ENCODE measurements around the gene PRMT7. TPM values are rescaled to one million over a fixed set of nuclear protein-coding genes. Genes with fewer than 3 reads are reported as not detected.
A peak's percentile ranks its signal among the peaks of the same experiment; 100 is the strongest.

The PRMT7 gene, protein sequence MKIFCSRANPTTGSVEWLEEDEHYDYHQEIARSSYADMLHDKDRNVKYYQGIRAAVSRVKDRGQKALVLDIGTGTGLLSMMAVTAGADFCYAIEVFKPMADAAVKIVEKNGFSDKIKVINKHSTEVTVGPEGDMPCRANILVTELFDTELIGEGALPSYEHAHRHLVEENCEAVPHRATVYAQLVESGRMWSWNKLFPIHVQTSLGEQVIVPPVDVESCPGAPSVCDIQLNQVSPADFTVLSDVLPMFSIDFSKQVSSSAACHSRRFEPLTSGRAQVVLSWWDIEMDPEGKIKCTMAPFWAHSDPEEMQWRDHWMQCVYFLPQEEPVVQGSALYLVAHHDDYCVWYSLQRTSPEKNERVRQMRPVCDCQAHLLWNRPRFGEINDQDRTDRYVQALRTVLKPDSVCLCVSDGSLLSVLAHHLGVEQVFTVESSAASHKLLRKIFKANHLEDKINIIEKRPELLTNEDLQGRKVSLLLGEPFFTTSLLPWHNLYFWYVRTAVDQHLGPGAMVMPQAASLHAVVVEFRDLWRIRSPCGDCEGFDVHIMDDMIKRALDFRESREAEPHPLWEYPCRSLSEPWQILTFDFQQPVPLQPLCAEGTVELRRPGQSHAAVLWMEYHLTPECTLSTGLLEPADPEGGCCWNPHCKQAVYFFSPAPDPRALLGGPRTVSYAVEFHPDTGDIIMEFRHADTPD
- 49.6 and 68.0 TPM in 2 replicates for total RNA-seq (2014; rRNA removed; shearing (Covaris generic))
- polyA plus RNA-seq (2016; fragmentation: Nextera tagmentation; extraction: Ambion mirVana): 24.1 and 27.2 TPM in 2 replicates

DNA sequence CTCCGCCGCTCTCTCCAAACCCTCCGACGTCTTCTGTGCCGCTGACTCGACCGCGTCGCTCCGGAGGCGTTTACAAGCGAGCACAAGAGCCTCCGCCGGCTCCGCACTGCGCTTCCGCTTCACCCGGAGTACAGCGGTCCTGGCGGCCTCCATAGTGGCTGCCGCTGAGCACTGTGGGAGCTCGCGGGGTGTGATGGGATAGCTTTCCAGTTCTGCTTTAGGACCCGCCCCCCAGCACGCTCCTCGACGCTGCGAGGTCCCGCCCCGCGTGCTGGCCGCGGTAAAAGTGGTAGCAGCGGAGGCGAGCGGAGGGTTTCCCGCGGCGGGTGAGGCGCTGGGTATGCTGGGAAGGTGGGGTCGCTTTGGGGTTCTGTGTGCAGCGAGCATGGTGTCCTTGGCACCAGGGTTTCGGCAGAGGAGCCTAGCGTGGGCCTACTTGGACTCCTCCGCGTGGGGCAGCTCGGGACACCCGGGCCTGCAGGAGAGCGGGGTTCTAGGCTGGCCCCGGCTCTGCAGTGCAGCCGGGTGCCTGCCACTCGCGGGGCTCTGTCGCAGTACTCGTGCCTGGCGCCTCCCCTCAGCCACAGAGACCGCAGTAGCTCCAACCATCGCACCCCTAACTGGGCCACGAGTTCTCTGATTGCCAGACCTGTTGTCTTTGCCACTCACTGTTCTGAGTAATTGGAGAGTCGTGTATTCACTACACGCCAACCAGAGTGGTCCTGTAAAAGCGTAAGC lies at the start of gene PRMT7, which contains the start of gene SLC7A6OS:
Gene PRMT7, plus strand, starts transcription at position 246 of the 738 bp plus-strand sequence. CDS start 4,961 bp downstream, outside the sequence.
Gene SLC7A6OS, minus strand, starts transcription at position 173 of the 738 bp plus-strand sequence. Its CDS starts 20 bp downstream, at position 153.
- Histone ChIP-seq H2AFZ (peak within 1 kb of the TSS; percentile 93), H3K9me2 (ENCODE audit: insufficient read depth) (no peaks in the 10 kb centered on the region), H3K4me1 (ENCODE audit: insufficient read depth) (peaks cover 9% of the 10 kb centered on the region), H3K9ac (peak within 1 kb of the TSS; percentile 93), H3K4me3 (peak within 1 kb of the TSS; percentile 90), H3K79me2 (ENCODE audit: insufficient read depth) (peaks cover 90% of the 10 kb centered on the region), H3K36me3 (ENCODE audit: low read depth) (peaks cover 24% of the 10 kb centered on the region; the same call in 1 of the 2 replicates), H3K9me3 (ENCODE audit: low read depth) (no peaks in the 10 kb centered on the region), H3F3A (ENCODE audit: insufficient read depth) (no peaks in the 10 kb centered on the region), H3K27me3 (replicated peaks; ENCODE audit: insufficient read depth) (no peaks in the 10 kb centered on the region), H4K20me1 (ENCODE audit: insufficient read depth) (no peaks in the 10 kb centered on the region), H3K27ac (peak within 1 kb of the TSS; percentile 71), H3K4me2 (ENCODE audit: unreplicated experiment) (peak within 1 kb of the TSS; percentile 89)
- in situ Hi-C loops (cut with MboI): no loop called here
- peak; percentile 98 for DNase-seq
- no peak for TF ChIP-seq EZH2phosphoT487 (IDR thresholded peaks at IDR 0.05; ENCODE audit: insufficient read depth, low read depth)
- no peak for TF ChIP-seq EZH2 (IDR thresholded peaks at IDR 0.05; ENCODE audit: insufficient read depth, poor library complexity, severe bottlenecking)
- WGBS, 2 experiments (ENCODE audit: low coverage in 1 of 2, low lambda C conversion rate in 2 of 2, missing lambda C conversion rate in 2 of 2): 0 to 2% methylated on average over 51 to 58 of the region's 62 CpGs

- Histone ChIP-seq H3K9me2 (ENCODE audit: insufficient read depth) (no peaks in the 10 kb centered on the region), H3K4me3 (peak overlapping the region; percentile 79), H2AFZ (peak overlapping the region; percentile 75), H3K4me1 (ENCODE audit: insufficient read depth) (peaks cover 27% of the 10 kb centered on the region), H3K27ac (peak overlapping the region; percentile 93), H3K79me2 (ENCODE audit: insufficient read depth) (peaks cover 40% of the 10 kb centered on the region), H3K27me3 (replicated peaks; ENCODE audit: insufficient read depth) (no peaks in the 10 kb centered on the region), H3K9me3 (ENCODE audit: low read depth) (no peaks in the 10 kb centered on the region), H3K36me3 (ENCODE audit: low read depth) (0 out of 2 replicates have a peak, but pooled peaks cover 6% of the 10 kb centered on the region), H3K9ac (peak overlapping the region; percentile 95), H3K4me2 (ENCODE audit: unreplicated experiment) (peak overlapping the region; percentile 90), H3F3A (ENCODE audit: insufficient read depth) (peaks cover 25% of the 10 kb centered on the region), H4K20me1 (ENCODE audit: insufficient read depth) (peaks cover 8% of the 10 kb centered on the region; the same call in 1 of the 2 replicates)
- TF ChIP-seq EZH2phosphoT487 (IDR thresholded peaks at IDR 0.05; ENCODE audit: insufficient read depth, low read depth) (no peak), EZH2 (IDR thresholded peaks at IDR 0.05; ENCODE audit: insufficient read depth, poor library complexity, severe bottlenecking) (no peak)
- DNase-seq: no peak
- 35 to 43% methylated on average over 9 to 11 of the region's 11 CpGs for WGBS, 2 experiments (ENCODE audit: low coverage in 1 of 2, low lambda C conversion rate in 2 of 2, missing lambda C conversion rate in 2 of 2)
- in situ Hi-C loops (cut with MboI): no loop called here
Measured at GRCh38 chr16:68263559-68264127, 47.2 kb upstream of the PRMT7 start.

GRCh38 chr16:68264128-68265077 lies 46.4 kb upstream of the PRMT7 start, which contains the start of gene SLC7A6:
Gene SLC7A6, plus strand, starts transcription at chr16:68264526. Its CDS starts 10,201 bp downstream, at chr16:68274727.
- DNase-seq: peak; percentile 93
- no peaks in the 10 kb centered on the region for H3K9me3 ChIP-seq (ENCODE audit: low read depth)
- no peaks in the 10 kb centered on the region for H3K9me2 ChIP-seq (ENCODE audit: insufficient read depth)
- peaks cover 12% of the 10 kb centered on the region; the same call in 1 of the 2 replicates for H4K20me1 ChIP-seq (ENCODE audit: insufficient read depth)
- H3F3A ChIP-seq (ENCODE audit: insufficient read depth): peaks cover 27% of the 10 kb centered on the region
- H3K4me3 ChIP-seq: peak within 1 kb of the TSS; percentile 79
- 1% methylated on average over 69 to 86 of the region's 123 CpGs for WGBS, 2 experiments (ENCODE audit: low coverage in 1 of 2, low lambda C conversion rate in 2 of 2, missing lambda C conversion rate in 2 of 2)
- in situ Hi-C loops (cut with MboI): no loop called here
- no peaks in the 10 kb centered on the region for H3K27me3 ChIP-seq (replicated peaks; ENCODE audit: insufficient read depth)
- H3K79me2 ChIP-seq (ENCODE audit: insufficient read depth): peaks cover 48% of the 10 kb centered on the region
- H3K36me3 ChIP-seq (ENCODE audit: low read depth): 0 out of 2 replicates have a peak, but pooled peaks cover 11% of the 10 kb centered on the region
- H3K9ac ChIP-seq: peak within 1 kb of the TSS; percentile 95
- peak within 1 kb of the TSS; percentile 90 for H3K4me2 ChIP-seq (ENCODE audit: unreplicated experiment)
- peaks cover 26% of the 10 kb centered on the region for H3K4me1 ChIP-seq (ENCODE audit: insufficient read depth)
- H2AFZ ChIP-seq: peak within 1 kb of the TSS; percentile 75
- peak within 1 kb of the TSS; percentile 93 for H3K27ac ChIP-seq
- TF ChIP-seq EZH2 (IDR thresholded peaks at IDR 0.05; ENCODE audit: insufficient read depth, poor library complexity, severe bottlenecking): no peak
- TF ChIP-seq EZH2phosphoT487 (IDR thresholded peaks at IDR 0.05; ENCODE audit: insufficient read depth, low read depth): no peak
